NCI-H526 (cell line): ENCODE results near the gene SRPRB.
"Not testable (repeated sequence)": the region's sequence is repeated elsewhere in the genome, so short reads cannot be mapped to it uniquely, and the experiment has no call there.

Source experiments
- DNase-seq, 2 experiments: peaks; one replicate each; lab custom pipeline; 2025; lab: John Stamatoyannopoulos, UW

Gene SRPRB

DNA sequence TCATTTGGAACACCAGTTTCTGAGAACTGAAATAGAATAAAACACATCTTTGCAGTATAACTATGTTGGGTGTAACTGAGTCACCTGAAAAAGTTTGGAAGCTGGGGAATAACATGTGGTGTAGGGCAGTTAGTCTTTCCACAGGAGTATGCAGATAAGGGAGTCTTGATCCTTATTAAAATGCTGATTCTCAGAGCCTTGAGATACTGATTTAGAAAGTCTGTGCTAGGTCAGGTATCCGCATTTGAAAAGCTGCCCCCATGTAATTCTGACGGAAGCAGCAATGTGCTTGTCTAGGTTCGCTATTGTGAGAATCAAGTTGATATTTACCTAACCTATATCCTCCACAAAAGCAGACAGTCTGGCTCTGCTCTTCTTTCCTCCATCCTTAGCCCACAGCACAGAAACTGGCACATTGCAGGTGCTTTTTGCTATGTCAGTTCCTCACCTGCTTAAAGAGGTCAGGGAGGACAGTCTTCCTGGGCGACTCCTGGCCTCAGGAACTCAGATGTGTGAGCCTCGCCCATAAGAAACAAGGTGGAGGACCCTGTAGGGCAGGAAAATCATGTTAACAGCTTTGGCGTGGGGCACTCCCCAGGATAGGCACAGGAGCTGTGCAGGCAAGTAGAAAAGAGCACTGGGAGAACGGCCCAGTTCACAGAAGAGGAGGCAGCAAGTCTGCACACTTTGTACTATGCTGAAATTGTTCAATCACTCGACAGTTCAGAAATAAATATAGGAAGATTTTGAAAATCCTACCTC lies 27.6 kb upstream of the SRPRB start:
- no peak for DNase-seq

DNA sequence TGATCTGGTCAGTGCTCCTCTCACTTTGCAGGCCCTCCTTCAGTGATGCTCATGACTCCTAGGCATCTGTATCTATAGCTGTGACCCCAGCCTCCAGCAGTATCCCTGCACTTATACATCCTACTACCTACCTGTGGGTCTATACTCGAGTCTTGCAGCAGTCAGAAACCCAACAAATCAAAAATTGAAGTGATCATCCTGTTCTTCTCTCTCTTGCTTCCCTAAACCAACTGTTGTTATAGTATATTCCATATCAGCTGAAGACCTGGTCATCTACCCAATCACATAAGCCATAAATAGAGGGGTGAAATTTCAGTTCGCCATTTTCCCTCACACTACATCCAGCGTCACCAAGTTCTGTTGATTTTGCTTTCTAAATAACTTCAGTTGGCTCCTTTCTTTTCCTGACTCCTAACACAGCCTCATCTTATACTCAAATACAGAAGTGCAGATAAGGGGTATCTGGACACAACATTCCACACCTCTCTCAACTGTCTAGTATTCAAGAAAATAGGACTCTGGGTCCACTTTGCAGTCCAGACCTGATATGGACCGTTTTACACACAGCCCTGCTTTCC lies 25.9 kb upstream of the SRPRB start:
- DNase-seq = no peak

GRCh38 chr3:133780756-133781155 lies 24.9 kb upstream of the SRPRB start:
- not testable (repeated sequence) for DNase-seq

GRCh38 chr3:133781570-133781969 lies 24.0 kb upstream of the SRPRB start:
- DNase-seq = no peak

GRCh38 chr3:133782454-133782853 lies 23.2 kb upstream of the SRPRB start:
- no peak for DNase-seq

DNA sequence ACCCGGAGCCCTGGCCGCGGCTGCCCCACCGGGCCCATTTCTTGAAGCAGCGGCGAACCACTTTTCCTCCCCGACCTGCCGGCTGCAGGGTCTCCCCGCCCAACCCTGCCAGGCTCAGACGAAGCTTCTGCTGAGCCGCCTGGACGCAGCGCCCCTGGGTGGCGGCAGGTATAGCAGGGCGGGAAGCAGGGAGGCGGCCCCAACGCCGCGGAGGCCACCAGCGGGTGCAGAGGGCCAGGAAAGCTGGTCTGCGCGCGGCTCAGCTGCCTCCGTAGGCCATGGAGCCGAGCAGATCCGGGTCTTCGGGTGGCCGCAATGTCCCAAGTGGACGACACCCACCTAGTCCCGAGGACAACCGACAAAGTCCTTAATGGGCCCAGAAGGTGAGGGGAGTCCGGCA lies 21.9 kb upstream of the SRPRB start:
- no peak for DNase-seq

DNA sequence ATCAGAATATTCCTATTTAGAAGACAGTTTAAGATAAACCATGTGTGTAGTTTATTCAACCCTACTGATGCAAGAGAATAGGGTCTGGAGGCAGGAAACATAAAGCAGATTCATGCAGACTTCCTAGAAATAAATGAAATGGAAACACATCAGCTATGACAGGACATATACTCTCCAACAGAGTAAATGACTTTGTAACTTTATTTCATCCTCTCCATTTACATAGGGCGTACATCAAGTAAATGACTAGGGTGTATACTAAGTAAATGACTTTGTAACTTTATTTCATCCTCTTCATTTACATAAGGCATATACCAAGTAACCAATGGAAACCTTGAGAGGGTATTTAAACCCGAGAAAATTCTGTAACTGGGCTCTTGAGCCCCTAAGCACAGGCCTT lies 17.6 kb upstream of the SRPRB start:
- DNase-seq = no peak

DNA sequence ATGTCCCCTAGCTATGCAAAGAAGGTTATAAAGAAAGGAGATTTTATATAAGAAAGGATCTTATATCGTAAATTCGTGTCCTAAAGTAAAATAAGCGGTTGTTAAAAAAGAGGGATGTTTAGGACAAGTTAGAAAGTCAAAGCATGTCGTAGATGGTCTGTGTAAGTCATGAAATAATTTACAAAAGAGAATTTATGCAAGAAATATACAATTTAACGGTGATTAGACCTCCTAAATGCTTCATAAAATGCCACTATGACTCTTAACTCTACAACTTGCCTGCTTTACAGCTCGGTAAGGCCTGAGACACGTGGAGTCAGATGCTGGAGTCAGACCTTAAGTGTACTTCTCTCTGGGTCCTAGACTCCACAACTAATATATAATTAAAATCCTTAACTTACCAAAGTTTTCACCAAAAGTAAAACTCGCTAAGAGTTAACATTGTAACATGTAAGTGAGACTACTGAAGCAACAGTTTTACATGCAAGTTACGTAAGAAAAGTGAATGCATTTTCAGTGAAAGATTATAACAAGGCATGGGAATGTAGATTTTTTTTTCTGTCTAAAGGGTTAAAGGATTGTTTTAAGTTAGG lies 13.3 kb upstream of the SRPRB start:
- peak in 1 of 2 experiments; percentile 7 for DNase-seq

DNA sequence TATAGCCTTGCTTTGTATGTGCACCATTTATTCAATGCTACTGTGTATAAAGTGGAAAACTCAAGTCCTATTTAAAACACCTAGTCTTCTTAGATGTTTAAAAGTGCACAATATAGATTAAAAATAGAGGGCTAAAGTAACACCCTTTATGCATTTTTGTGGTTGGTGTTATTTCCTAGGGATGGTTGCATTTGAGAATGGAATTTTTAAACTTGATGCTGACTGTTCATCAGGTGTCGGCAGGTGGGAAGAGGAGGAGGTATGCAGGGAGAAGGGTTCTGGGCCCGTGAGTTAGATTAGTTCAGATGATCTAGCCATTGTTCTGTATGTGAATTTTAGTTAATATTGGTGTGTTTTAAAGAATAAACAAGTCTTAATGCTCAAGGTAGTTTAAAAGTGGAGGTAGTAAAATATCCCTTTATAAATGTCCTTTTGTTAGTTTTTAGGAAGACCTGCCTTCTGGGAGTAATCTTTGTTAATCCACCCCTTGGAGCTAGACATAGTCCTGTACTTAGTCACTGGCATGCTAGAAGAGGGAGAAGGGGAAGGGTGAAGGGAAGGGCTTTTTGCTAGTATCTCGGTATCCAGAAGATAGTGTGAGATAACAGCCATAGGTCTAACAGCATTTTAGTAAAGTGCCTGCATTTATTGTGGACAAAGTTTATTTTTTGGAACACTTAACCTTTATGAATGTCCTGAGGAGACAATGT lies 8.1 kb upstream of the SRPRB start:
- no peak for DNase-seq

- no peak for DNase-seq
Measured at GRCh38 chr3:133799794-133800585, 5.6 kb upstream of the SRPRB start.

DNA sequence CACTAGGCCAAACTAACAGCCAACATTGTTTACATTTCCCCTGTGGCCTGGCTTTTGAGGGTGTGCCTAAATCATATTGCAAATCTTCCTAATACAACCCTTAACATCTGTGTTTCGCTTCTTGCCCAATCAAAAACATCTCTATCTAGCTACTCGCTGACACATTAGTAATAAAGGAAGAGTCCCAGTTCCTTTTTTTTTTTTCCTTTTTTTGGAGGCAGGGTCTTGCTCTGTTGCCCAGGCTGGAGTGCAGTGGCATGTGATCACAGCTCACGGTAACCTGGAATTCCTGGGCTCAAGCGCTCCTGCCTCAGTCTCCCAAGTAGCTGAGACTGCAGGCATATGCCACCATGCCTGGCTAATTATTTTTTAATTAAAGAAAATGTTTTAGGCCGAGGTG lies 2.1 kb upstream of the SRPRB start:
- no peak for DNase-seq

GRCh38 chr3:133804896-133805295 lies 719 bp upstream of the SRPRB start:
- DNase-seq = peak in 1 of 2 experiments; percentile 11

GRCh38 chr3:133805384-133805701 lies 272 bp upstream of the SRPRB start:
- peak in 1 of 2 experiments; percentile 50 for DNase-seq

DNA sequence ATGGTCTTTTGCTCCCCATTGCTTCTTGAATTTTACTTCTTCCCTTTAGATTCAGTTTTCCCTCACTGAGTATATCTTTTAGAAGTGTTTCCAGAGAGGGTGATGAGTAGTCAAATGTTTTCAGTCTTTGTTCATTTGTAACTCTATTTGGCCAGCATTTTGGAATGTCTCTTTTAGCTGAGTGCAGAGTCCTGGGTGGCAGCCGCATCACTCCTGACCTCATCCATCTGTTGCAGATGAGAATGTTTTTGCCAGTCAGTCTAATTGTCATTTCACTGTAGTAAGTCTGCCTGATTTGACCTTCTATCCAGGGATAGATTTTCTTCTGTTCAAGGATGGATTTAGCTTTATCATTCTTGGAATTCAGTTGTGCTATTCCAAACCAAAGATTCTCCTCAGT lies 7.3 kb downstream of the SRPRB start:
- no peak for DNase-seq

- no peak for DNase-seq
Measured at GRCh38 chr3:133815386-133815785, 9.8 kb downstream of the SRPRB start.

DNA sequence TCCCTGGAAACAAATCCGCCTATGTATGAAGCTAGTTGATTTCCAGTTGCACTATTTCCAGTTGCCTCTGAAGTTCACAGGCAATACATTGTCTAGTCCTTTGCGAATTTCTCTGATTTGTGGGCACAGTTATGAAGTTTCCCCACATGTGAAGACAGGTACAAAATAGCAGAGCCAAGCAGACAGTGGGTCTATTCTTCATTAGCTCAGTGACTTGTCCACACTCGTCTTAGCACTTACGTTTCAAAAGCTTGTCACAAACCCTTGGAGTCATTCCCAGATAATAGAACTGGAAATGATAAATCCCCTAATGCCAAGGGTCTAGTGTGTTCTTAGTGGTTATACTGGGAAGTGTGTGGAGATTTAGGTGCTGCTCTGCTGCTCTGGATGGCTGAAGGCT lies 14.5 kb downstream of the SRPRB start:
- DNase-seq = no peak

- no peak for DNase-seq
Measured at GRCh38 chr3:133820889-133821675, 15.5 kb downstream of the SRPRB start.

- DNase-seq = no peak
Measured at GRCh38 chr3:133821767-133822638, 16.4 kb downstream of the SRPRB start.

DNA sequence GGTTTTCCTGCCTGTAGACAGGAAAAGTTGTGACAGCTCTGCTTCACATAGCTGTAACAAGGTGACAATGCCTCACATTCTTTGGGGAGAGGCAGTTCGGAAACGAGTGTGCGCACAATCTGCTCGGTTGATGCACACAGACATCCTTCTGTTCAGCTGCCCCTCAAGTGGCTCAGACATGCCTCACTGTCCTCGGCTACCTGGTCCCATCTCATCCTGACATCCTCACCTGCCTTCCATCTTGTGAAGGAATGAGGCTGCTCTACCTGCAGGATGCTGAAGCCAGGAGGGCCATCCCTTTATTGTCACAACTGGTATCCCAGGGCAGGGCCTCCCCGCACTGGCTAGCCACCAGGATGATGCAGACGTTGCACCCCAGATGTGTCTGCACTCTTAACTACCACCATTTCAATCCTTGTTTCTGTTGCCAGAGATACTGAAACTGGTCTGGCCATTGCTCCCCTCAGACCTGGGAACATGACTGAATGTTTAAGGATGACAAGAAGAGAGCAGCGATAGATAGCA lies 19.4 kb downstream of the SRPRB start:
- no peak for DNase-seq
